PC-3 (cell line): Measurements from ENCODE around the gene ALDH5A1.

Source experiments
- EZH2 ChIP-seq: fragments of 300-600 bp; sonication (generic); IDR thresholded peaks from one replicate; pipeline ENCODE4 v1.6.1; 2017; ENCODE audit warnings: antibody characterized with exemption, mild to moderate bottlenecking, low read length; ENCODE audit not compliant: unreplicated experiment
- EZH2phosphoT487 ChIP-seq: fragments of 300-600 bp; sonication (generic); IDR thresholded peaks from 2 replicates; pipeline ENCODE4 v1.6.1; 2018; ENCODE audit warnings: mild to moderate bottlenecking, antibody characterized with exemption, low read length, borderline replicate concordance
- TF ChIP-seq, protein P1 (sequence below): fragments of 300-600 bp; sonication (generic); conservative IDR thresholded peaks from 2 replicates; pipeline ENCODE4 v1.5.1; 2017; ENCODE audit warnings: antibody characterized with exemption, low read depth, mild to moderate bottlenecking, low read length

DNA sequence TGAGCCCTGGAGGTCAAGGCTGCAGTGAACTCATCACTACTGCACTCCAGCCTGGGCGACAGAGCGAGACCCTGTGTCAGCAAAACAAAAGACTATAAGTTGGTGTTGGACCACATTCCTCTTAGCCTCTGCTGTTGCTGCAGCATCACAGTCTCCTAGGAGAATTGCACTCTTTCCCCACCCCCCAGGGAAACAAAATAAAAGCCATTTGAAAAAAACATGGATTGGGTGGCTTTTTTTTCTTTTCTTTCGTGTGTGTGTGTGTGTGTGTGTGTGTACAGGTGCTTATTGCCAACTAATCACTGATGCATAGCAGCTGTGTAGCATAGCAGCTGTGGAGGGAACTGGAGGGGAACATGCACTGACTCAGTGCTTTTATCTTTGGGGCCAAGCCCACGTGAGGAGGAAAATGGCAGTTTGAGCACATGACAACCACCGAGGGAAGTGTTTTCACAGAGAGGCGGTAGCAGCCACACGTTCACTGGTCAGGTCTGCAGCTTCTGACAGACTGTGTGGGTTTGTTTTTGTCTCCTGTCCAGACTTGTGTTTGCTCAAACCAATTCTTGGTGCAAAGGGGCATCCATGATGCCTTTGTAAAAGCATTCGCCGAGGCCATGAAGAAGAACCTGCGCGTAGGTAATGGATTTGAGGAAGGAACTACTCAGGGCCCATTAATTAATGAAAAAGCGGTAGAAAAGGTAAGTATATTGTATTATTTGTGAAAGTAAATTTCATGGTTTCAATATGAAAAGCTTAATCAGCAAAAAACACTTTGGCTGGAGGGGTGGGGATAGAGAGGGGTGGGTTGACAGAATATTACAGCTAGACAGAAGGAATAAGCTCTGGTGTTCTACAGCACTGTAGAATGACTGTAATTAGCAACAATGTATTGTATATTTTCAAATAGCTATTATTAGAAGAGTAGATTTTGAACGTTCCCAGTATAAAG, 27.7 kb downstream of the ALDH5A1 start:
- TF ChIP-seq EZH2: no peak
- TF ChIP-seq, protein P1, sequence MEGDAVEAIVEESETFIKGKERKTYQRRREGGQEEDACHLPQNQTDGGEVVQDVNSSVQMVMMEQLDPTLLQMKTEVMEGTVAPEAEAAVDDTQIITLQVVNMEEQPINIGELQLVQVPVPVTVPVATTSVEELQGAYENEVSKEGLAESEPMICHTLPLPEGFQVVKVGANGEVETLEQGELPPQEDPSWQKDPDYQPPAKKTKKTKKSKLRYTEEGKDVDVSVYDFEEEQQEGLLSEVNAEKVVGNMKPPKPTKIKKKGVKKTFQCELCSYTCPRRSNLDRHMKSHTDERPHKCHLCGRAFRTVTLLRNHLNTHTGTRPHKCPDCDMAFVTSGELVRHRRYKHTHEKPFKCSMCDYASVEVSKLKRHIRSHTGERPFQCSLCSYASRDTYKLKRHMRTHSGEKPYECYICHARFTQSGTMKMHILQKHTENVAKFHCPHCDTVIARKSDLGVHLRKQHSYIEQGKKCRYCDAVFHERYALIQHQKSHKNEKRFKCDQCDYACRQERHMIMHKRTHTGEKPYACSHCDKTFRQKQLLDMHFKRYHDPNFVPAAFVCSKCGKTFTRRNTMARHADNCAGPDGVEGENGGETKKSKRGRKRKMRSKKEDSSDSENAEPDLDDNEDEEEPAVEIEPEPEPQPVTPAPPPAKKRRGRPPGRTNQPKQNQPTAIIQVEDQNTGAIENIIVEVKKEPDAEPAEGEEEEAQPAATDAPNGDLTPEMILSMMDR: no peak
- no peak for TF ChIP-seq EZH2phosphoT487
